ENCODE results near the gene ACR. TPM values are rescaled to one million over a fixed set of nuclear protein-coding genes. Genes with fewer than 3 reads are reported as not detected.

ACR gene
- total and polyA plus RNA-seq, 2 donors, result 0.21 TPM; not detected in 1

DNA sequence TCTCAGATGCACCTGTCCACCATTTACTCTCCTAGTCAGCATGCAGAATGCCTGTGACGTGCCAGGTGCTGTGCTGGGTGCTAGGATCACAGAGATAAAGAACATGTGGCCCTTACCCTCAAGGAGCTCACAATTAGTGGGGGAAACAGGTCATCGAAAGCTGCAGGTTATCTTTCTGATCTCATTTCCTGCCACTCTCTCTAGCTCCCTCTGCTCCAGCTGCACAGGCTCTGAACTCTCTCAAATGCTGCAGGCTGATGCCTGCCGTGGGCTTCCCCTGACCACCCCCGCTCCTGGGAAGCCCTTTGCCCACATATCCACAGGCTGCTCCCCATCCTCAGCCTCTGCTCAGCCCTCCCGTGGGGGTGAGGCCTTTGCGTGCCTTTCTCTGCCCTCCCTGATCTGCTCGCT lies 35.7 kb upstream of the ACR start:
- DNase-seq (ENCODE audit: low read depth in 6 of 9, low spot score in 9 of 9), result peak in 6 of 9 donors; percentile 8 to 60 (median 26)

DNA sequence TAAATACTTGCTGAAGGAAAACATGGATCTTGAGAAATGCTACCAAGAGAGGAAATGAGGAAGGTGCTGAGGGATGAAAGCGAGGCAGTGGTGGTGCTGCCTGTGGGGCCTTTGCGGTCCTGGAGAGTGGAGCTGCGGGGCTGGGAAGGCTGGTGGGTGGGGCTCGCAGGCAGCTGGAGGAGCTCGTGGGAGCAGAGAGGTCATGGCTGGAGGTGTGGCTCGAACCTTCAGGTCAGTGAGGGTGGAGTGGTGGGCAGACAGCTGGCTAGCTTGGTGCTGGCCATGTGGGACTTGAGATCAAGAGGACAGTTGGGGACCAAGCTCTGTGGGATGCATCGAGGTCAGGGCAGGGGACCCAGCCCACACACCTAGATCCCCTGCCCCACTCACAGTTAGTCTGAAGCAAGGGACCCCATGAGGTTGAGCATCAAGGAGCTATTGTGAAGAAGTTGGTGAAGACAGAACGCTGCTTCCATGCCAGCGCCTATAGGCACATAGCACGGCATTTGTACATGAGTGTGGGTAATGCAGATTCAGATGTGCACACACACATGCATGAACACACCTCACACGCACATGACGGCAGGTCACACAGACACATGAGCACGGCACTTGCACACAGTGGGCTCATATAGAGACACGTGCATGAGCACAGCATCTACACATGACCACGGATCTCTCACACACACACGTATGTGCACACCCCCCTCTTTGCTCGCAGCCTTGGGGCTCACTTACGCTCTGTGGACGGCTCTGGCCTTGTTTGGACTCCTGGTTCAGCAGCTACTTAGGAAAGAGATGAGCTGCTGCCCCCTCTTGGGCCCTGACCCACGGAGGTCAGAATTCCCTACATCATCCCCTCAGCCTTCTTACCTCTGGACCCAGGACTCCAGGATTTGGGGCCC lies 34.9 kb upstream of the ACR start:
- Histone ChIP-seq H3K27me3 (ENCODE audit: control insufficient read depth in 2 of 2, insufficient read depth in 1 of 2, low read length in 1 of 2) (no peaks in the 10 kb centered on the region), H3K36me3 (ENCODE audit: control insufficient read depth in 2 of 2, insufficient read depth in 2 of 2, low read length in 1 of 2) (no peaks in the 10 kb centered on the region), H3K27ac (ENCODE audit: low read depth in 1 of 2, low read length in 1 of 2) (no peak overlapping the region), H3K4me3 (ENCODE audit: low read length in 2 of 2) (no peak overlapping the region), H3K4me1 (ENCODE audit: control insufficient read depth in 2 of 2, insufficient read depth in 2 of 2, low read length in 2 of 2) (peaks cover 6 to 12% of the 10 kb centered on the region in 2 donors), H3K9me3 (ENCODE audit: control insufficient read depth in 2 of 2, insufficient read depth in 1 of 2, low read length in 1 of 2) (no peaks in the 10 kb centered on the region)
- DNase-seq (ENCODE audit: low read depth in 6 of 9, low spot score in 9 of 9), result no peak
- 94% methylated on average over 20 of the region's 20 CpGs for WGBS

More for the DNA sequence above, 35.7 kb upstream of the ACR start:
- H3K36me3 ChIP-seq (ENCODE audit: control insufficient read depth in 2 of 2, insufficient read depth in 2 of 2, low read length in 1 of 2), result no peaks in the 10 kb centered on the region
- no peak overlapping the region for H3K27ac ChIP-seq (ENCODE audit: low read depth in 1 of 2, low read length in 1 of 2)
- H3K4me1 ChIP-seq (ENCODE audit: control insufficient read depth in 2 of 2, insufficient read depth in 2 of 2, low read length in 2 of 2), result peaks cover 6 to 12% of the 10 kb centered on the region in 2 donors
- H3K9me3 ChIP-seq (ENCODE audit: control insufficient read depth in 2 of 2, insufficient read depth in 1 of 2, low read length in 1 of 2), result no peaks in the 10 kb centered on the region
- WGBS, result 32% methylated on average over 7 of the region's 7 CpGs
- no peaks in the 10 kb centered on the region for H3K27me3 ChIP-seq (ENCODE audit: control insufficient read depth in 2 of 2, insufficient read depth in 1 of 2, low read length in 1 of 2)
- no peak overlapping the region for H3K4me3 ChIP-seq (ENCODE audit: low read length in 2 of 2)

DNA sequence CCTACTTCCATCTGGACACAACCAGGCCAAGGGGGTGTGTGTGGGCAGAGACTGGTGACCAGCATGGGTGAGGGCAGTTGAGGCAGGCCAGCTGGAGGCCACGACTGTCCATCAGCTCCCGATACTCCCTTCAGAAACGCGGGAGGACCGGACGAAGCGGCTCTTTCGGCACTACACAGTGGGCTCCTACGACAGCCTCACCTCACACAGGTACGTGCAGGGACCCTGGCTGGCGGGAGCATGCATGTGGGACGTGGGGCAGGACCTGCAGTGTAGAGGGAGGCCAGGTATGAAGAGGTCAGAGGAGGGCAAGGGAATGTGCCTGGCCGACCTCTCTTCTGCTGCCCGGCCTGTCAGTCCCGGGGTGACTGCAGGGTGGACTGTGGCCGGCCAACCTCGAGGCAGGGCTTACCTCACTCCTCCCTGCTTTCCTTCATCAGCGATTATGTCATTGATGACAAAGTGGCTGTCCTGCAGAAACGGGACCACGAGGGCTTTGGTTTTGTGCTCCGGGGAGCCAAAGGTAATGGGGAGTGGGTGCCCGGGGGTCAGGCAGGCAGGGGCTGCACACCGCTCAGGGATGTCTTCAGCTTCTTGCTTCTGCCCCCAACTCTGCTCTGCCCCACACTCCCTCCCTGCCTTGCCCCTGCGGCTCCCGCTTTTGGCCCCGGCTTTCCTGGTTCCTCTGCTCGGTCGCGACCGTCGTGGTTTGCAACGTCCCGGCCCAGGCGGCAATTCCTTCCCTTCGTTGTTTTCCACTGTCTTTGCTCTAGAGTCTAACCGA lies 34.1 kb upstream of the ACR start:
- H3K27me3 ChIP-seq (ENCODE audit: control insufficient read depth in 2 of 2, insufficient read depth in 1 of 2, low read length in 1 of 2), result no peaks in the 10 kb centered on the region
- peaks cover 6 to 12% of the 10 kb centered on the region in 2 donors for H3K4me1 ChIP-seq (ENCODE audit: control insufficient read depth in 2 of 2, insufficient read depth in 2 of 2, low read length in 2 of 2)
- H3K27ac ChIP-seq (ENCODE audit: low read depth in 1 of 2, low read length in 1 of 2), result no peak overlapping the region
- no peaks in the 10 kb centered on the region for H3K36me3 ChIP-seq (ENCODE audit: control insufficient read depth in 2 of 2, insufficient read depth in 2 of 2, low read length in 1 of 2)
- H3K4me3 ChIP-seq (ENCODE audit: low read length in 2 of 2), result no peak overlapping the region
- no peaks in the 10 kb centered on the region for H3K9me3 ChIP-seq (ENCODE audit: control insufficient read depth in 2 of 2, insufficient read depth in 1 of 2, low read length in 1 of 2)
- DNase-seq (ENCODE audit: low read depth in 6 of 9, low spot score in 9 of 9), result no peak
- WGBS, result 96% methylated on average over 36 of the region's 36 CpGs

DNA sequence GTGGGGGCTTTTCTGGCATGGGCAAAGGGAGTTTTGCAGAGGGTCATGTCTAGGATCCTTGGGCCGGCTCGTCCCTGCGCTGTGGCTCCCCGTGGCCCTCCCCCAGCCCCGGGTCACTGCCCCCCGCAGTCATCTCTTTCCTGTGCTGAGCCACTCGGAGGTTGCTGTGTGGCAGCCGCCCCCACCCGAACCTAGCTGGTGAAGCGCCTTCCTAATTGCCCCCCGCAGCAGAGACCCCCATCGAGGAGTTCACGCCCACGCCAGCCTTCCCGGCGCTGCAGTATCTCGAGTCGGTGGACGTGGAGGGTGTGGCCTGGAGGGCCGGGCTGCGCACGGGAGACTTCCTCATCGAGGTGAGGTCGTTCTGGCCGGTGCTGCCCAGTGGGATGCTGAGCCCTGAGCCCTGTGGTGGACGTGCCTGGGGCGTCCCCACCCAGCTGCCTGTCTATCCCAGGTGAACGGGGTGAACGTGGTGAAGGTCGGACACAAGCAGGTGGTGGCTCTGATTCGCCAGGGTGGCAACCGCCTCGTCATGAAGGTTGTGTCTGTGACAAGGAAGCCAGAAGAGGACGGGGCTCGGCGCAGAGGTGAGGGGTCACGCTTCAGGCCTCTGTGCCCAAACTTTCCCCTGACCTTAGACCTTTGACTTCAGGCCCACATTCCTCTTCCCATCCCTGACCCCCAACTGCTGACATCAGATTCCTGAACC lies 33.3 kb upstream of the ACR start:
- Histone ChIP-seq H3K27ac (ENCODE audit: low read depth in 1 of 2, low read length in 1 of 2) (no peak overlapping the region), H3K27me3 (ENCODE audit: control insufficient read depth in 2 of 2, insufficient read depth in 1 of 2, low read length in 1 of 2) (no peaks in the 10 kb centered on the region), H3K4me3 (ENCODE audit: low read length in 2 of 2) (no peak overlapping the region), H3K36me3 (ENCODE audit: control insufficient read depth in 2 of 2, insufficient read depth in 2 of 2, low read length in 1 of 2) (no peaks in the 10 kb centered on the region), H3K4me1 (ENCODE audit: control insufficient read depth in 2 of 2, insufficient read depth in 2 of 2, low read length in 2 of 2) (peaks cover 6 to 12% of the 10 kb centered on the region in 2 donors), H3K9me3 (ENCODE audit: control insufficient read depth in 2 of 2, insufficient read depth in 1 of 2, low read length in 1 of 2) (no peaks in the 10 kb centered on the region)
- WGBS, result 97% methylated on average over 37 of the region's 37 CpGs
- no peak for DNase-seq (ENCODE audit: low read depth in 6 of 9, low spot score in 9 of 9)

DNA sequence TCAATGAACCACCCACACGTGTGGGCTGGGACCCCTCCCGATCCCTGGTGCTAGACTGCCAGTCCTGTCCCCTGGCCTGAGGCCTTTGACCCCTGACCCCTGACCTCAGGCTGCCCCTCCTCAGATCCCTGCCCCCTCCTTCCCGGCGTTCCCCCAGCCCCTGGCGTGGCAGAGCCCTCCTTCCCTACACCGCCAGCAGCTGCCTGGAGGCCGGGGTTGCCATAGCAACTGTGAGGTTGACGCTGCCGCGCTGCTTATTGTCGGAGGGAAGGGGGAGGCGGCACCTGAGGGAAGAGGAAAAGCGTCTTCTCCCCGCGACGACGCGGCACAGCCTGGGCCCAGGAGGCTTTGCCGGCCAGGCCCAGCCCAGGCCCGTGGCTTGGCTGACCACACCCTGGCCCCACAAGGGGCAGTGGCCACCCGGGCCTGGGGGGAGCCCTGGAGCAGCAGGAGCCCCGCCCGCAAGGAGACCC lies 32.7 kb upstream of the ACR start:
- no peak overlapping the region for H3K4me3 ChIP-seq (ENCODE audit: low read length in 2 of 2)
- 92% methylated on average over 23 of the region's 23 CpGs for WGBS
- no peaks in the 10 kb centered on the region for H3K9me3 ChIP-seq (ENCODE audit: control insufficient read depth in 2 of 2, insufficient read depth in 1 of 2, low read length in 1 of 2)
- DNase-seq (ENCODE audit: low read depth in 6 of 9, low spot score in 9 of 9), result peak in 1 of 9 donors; percentile 35
- peaks cover 6 to 12% of the 10 kb centered on the region in 2 donors for H3K4me1 ChIP-seq (ENCODE audit: control insufficient read depth in 2 of 2, insufficient read depth in 2 of 2, low read length in 2 of 2)
- H3K27me3 ChIP-seq (ENCODE audit: control insufficient read depth in 2 of 2, insufficient read depth in 1 of 2, low read length in 1 of 2), result no peaks in the 10 kb centered on the region
- no peaks in the 10 kb centered on the region for H3K36me3 ChIP-seq (ENCODE audit: control insufficient read depth in 2 of 2, insufficient read depth in 2 of 2, low read length in 1 of 2)
- H3K27ac ChIP-seq (ENCODE audit: low read depth in 1 of 2, low read length in 1 of 2), result no peak overlapping the region

DNA sequence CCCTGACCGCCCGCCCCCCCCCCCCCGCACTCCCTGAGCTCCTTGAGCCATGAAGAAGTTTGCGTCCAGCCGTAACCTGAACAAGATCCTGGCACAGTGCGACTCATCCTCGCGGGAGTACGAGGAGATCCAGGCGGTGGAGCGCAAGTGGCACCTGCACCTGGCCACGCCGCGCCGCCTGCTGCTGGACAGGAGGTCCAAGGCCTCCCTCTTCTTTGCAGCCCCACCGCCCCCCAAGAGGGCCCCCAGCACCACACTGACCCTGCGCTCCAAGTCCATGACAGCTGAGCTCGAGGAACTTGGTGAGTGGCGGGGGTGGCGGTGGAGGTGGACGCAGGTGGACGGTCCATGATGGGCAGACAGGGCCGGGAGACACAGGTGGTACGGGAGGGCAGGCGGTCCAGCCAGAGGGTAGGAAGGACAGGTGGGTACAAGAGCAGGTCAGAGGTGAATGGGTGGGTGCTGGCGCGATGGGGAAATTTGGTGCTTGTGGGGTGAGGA lies 32.1 kb upstream of the ACR start:
- no peak for DNase-seq (ENCODE audit: low read depth in 6 of 9, low spot score in 9 of 9)
- Histone ChIP-seq H3K4me3 (ENCODE audit: low read length in 2 of 2) (no peak overlapping the region), H3K36me3 (ENCODE audit: control insufficient read depth in 2 of 2, insufficient read depth in 2 of 2, low read length in 1 of 2) (no peaks in the 10 kb centered on the region), H3K4me1 (ENCODE audit: control insufficient read depth in 2 of 2, insufficient read depth in 2 of 2, low read length in 2 of 2) (peaks cover 6 to 12% of the 10 kb centered on the region in 2 donors), H3K9me3 (ENCODE audit: control insufficient read depth in 2 of 2, insufficient read depth in 1 of 2, low read length in 1 of 2) (no peaks in the 10 kb centered on the region), H3K27me3 (ENCODE audit: control insufficient read depth in 2 of 2, insufficient read depth in 1 of 2, low read length in 1 of 2) (no peaks in the 10 kb centered on the region), H3K27ac (ENCODE audit: low read depth in 1 of 2, low read length in 1 of 2) (no peak overlapping the region)
- WGBS, result 97% methylated on average over 27 of the region's 27 CpGs

DNA sequence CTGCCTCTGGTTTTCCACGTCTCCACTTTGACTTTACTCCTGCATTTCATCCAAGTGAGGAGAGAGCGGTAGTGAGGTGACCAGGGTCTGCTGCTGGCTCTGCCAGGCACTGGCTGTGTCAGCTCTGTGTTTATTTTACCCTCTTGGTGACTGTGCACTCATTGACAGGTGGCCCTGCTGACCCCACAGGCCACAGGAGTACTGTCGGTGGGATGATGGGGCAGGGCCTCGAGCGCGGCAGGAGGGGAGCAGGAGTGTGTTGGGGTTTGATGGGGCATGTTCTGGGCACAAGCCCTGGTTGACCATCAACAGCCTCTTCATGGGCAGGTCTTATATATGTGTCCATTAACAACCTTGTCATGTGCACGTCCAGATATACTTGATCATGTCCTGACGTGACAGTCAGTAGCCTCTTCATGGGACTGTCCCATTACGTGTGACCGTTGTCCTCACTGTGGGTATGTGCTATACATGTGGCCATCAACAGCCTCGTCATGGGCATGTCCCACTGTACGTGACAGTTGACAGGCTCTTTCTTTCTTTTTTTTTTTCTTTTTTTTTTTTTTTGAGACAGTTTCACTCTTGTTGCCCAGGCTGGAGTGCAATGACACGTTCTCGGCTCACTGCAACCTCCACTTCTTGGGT lies 31.4 kb upstream of the ACR start:
- Histone ChIP-seq H3K4me3 (ENCODE audit: low read length in 2 of 2) (no peak overlapping the region), H3K9me3 (ENCODE audit: control insufficient read depth in 2 of 2, insufficient read depth in 1 of 2, low read length in 1 of 2) (no peaks in the 10 kb centered on the region), H3K36me3 (ENCODE audit: control insufficient read depth in 2 of 2, insufficient read depth in 2 of 2, low read length in 1 of 2) (no peaks in the 10 kb centered on the region), H3K27me3 (ENCODE audit: control insufficient read depth in 2 of 2, insufficient read depth in 1 of 2, low read length in 1 of 2) (no peaks in the 10 kb centered on the region), H3K4me1 (ENCODE audit: control insufficient read depth in 2 of 2, insufficient read depth in 2 of 2, low read length in 2 of 2) (peaks cover 6 to 12% of the 10 kb centered on the region in 2 donors), H3K27ac (ENCODE audit: low read depth in 1 of 2, low read length in 1 of 2) (no peak overlapping the region)
- 96% methylated on average over 14 of the region's 14 CpGs for WGBS
- DNase-seq (ENCODE audit: low read depth in 6 of 9, low spot score in 9 of 9), result no peak

DNA sequence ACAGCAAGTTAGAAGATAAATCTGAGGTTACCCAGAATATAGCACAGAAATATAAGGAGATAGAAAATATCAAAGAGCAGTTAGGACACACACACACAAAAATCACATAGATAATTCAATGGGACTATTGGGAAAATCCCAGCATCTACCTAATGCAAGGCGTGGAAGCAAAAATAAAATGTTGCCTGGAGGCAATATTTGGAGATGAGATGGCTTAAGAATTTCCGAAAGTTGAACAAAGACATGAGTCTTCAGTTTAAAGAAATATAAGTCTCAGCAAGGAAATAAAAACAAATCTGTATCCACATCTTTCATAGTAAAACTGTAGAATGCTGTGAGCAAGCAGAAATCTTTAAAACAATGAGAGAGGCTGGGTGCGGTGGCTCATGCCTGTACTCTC lies 29.5 kb upstream of the ACR start:
- no peaks in the 10 kb centered on the region for H3K36me3 ChIP-seq (ENCODE audit: control insufficient read depth in 2 of 2, insufficient read depth in 2 of 2, low read length in 1 of 2)
- no peaks in the 10 kb centered on the region for H3K9me3 ChIP-seq (ENCODE audit: control insufficient read depth in 2 of 2, insufficient read depth in 1 of 2, low read length in 1 of 2)
- no peaks in the 10 kb centered on the region for H3K27me3 ChIP-seq (ENCODE audit: control insufficient read depth in 2 of 2, insufficient read depth in 1 of 2, low read length in 1 of 2)
- H3K4me3 ChIP-seq (ENCODE audit: low read length in 2 of 2), result no peak overlapping the region
- DNase-seq (ENCODE audit: low read depth in 6 of 9, low spot score in 9 of 9), result no peak
- H3K4me1 ChIP-seq (ENCODE audit: control insufficient read depth in 2 of 2, insufficient read depth in 2 of 2, low read length in 2 of 2), result no peaks in the 10 kb centered on the region
- whole genome bisulfite sequencing, result 99% methylated on average over 3 of the region's 3 CpGs
- H3K27ac ChIP-seq (ENCODE audit: low read depth in 1 of 2, low read length in 1 of 2), result no peak overlapping the region
